KBM-7 (cell line): Measurements from ENCODE around the gene HMGCR.

Experiments
- DNase-seq: peaks from one replicate; pipeline ENCODE4 v3.0.0-alpha.2; 2015
- in situ Hi-C: fragments of 300-500 bp; cut with MboI; formaldehyde crosslinking; loops from 2 replicates; pipeline ENCODE4 v1.14.3; 2020; ENCODE audit warnings: low sequenced_read_pairs, low pct_unique_long_range_greater_than_20kb, mixed read lengths

Gene HMGCR

DNA sequence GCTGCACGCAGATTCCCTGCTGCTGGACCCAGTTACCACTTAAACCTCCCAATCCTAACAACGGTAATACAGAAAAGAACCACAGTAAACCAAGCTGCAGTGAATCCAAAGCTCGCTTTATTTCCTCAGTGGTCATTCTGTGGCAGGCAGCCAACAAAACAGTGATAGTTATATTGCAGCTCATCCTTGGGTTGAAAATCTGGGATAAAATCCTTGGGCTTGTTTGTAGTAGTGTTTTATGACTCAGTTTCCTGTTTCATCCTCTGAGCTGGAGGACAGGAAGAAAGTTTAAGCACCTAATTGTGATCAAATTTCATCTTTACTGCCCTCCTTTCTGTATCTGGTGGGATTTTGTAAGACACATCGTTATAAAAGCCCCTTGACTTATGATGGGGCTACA is 31.4 kb downstream of the HMGCR start:
- in situ Hi-C loops = no loop called here
- DNase-seq = no peak

DNA sequence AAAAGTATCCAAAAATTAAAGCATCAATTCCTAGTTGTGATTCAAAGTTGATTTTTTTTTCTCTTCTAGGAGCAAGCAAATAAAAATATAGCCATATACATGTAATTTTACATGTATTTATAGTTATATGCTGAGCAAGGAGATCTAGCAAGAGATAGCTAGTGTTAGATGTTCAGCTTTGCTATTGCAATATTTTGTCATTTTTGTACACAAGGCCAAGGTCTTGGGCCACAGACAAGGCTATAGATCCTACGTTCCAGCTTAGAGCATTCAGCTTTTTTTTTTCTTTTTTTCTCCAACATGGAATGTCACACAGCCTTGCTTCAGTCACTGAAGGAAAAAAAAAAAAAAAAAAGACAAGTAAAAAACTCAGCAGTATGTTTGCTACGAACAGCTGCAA is 36.8 kb downstream of the HMGCR start:
- no peak for DNase-seq
- in situ Hi-C loops = no loop called here

DNA sequence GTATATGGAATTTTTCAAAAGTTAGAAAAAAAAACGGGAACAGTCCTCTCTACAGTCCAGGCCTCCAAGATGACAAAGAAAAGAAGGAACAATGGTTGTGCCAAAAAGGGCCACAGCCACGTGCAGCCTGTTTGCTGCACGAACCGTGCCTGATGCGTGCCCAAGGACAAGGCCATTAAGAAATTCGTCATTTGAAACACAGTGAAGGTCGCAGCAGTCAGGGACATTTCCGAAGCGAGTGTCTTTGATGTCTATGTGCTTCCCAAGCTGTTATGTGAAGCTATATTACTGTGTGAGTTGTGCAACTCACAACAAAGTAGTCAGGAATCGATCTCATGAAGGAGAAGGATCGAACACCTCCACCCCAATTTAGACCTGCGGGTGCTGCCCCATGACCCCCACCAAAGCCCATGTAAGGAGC is 37.4 kb downstream of the HMGCR start:
- in situ Hi-C loops = no loop called here
- no peak for DNase-seq

DNA sequence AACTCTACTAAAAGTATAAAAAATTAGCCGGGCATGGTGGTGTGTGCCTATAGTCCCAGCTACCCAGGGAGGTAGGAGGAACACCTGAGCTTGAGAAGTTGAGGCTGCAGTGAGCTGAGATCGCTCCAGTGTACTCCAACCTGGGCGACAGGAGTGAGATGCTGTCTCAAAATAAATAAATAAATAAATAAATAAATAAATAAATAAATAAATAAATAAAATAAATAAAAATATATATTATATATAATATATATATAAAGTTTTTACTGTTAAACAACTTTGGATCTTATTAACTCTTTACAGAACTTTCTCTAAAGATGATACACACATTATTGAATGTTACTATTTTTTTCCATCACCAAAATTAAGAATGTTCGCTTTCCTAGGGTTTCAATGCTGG is 38.4 kb downstream of the HMGCR start:
- DNase-seq = no peak
- in situ Hi-C loops = no loop called here

DNA sequence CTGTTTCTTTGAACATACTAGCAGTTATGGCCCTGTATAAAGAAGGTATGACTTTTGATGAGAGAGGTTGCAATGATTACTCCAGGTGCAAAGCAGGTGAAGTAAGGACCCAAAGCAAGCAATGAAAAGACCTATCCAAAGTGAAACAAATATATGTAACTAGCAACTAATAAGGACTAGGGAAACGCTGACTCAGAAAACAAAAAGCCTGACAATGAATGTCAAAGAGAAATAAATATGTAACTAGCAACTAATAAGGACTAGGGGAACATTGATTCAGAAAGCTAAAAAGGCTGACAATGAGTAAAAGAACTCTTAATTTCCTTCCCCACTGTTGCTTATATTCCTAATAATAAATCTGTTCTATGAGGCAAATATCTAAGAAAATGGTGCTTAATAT is 43.1 kb downstream of the HMGCR start:
- in situ Hi-C loops = no loop called here
- DNase-seq = no peak

DNA sequence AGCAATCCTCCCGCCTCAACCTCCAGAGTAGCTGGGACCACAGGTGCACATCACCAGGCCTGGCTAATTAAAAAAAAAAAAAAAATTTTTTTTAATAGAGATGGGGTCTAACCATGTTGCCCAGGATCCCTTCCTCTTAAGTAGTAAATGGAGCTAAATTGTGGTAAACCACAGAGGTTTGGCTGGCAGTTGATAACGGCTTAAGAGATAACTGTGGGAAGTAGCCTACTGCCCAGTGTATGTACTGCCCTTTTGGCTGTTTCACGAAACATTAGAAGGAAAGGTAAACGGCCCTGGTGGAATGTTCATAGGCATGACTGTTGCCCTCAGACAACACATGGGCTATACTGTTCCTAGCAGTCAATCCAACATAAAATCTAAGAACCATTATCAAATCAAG is 44.4 kb downstream of the HMGCR start:
- DNase-seq = peak; percentile 44
- in situ Hi-C loops = no loop called here

DNA sequence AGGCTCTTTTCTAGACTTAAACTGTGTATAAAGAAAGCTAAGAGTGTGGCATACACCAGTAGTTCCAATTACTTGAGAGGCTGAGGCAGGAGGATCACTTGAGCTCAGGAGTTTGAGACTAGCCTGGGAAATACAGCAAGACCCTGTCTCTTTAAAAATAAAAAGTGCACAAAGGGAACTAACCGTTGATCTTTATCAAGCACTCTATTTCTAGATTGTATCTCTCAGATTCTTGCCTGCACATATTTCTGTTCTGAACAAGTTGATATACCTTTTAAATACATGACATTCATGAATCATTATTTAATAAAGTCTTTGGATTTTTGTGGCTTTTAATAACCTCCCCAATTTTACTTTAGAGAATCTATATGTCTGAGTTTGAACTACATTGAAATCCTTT is 47.2 kb downstream of the HMGCR start:
- in situ Hi-C loops = no loop called here

DNA sequence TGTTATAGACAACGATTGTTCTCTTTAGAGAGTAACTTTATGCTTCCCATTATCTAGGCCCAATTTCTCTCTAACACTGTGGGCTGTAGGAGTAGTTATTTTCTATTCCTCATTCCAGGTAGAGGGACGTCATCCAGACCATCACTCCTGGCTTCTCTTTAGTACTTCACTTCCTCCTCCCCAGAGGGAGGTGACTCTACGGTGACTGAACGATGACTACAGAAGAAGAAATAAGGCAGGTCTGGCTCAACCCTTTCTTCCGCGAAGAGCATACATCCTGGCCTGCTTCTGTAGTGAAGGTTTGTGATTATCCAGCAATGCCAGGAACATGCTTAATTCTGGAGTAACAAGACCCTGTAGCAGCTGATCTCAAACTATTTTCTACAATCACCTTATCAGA is 50.8 kb downstream of the HMGCR start:
- in situ Hi-C loops = no loop called here
- no peak for DNase-seq

More for the DNA sequence above, 47.2 kb downstream of the HMGCR start:
- no peak for DNase-seq

DNA sequence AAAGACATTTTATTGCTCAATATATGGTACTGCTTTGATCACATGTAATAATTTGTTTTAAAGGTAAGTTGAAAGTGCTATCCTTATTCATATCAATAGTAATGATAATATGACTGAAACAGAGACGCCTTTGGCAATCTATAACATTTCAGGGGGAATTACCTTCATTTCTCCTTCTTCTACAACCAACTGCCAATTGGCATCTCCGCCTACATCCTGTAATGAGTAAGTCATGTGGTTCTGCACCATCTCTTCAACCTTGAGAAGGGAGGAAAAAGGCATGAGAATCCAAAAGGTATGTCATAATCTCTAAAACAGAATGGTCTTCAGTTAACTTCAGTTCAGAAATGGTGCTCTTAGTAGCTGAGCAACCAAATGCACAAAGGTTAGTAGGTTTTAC is 52.4 kb downstream of the HMGCR start:
- in situ Hi-C loops = no loop called here
- no peak for DNase-seq

DNA sequence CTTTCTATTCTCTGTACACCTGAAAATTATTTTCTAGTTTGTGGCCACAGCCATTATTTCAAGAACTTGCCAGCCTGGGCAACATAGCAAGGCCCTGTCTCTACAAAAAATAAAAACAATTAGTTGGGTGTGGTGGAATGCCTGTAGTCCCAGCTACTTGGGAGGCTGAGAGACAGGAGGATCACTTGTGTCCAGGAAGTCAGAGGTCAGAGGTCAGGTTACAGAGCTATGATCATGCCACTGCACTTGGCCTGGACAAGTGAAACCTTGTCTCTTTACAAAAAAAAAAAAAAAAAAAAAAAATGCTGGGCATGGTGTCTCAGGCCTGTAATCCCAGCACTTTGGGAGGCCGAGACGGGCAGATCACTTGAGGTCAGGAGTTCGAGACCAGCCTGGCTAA is 58.3 kb downstream of the HMGCR start:
- in situ Hi-C loops = no loop called here
- DNase-seq = no peak

DNA sequence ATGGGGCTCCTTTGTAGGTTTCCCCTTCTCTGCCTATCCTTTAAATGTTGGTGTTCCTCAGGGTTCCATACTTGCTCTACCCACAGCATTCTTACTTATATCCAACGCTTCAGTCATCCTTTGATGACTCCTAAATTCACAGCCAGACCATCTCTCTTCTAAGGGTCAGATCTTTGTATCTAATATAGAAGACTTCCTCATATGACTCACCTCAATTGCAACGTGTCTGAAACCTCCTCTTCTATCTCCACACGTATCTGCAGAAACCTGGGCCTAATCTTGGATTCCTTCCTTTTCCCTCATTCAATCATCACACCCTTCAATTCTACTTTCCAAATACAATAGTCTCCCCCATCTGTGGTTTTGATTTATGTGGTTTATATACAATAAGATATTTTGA is 68.3 kb downstream of the HMGCR start:
- in situ Hi-C loops = no loop called here
- DNase-seq = peak; percentile 9
